Calu3 (cell line): Measurements from ENCODE around the gene EXOC1L. TPM values are rescaled to one million over a fixed set of nuclear protein-coding genes. Genes with fewer than 3 reads are reported as not detected.

Experiments
- BruUV-seq: library from RNA; stranded (reverse); fragments of 400-500 nt; replicated peaks from 2 replicates; lab custom pipeline; 2021; lab: Mats Ljungman, UMichigan
- CTCF ChIA-PET: fragments of 300-600 bp; sonication (Branson Sonifier 250); formaldehyde crosslinking; loops from one replicate; lab custom pipeline; 2022; ENCODE audit warnings: antibody characterized with exemption; lab: Charles Lee
- DNase-seq: peaks from one replicate; pipeline ENCODE4 v3.0.0; 2022
- H3K27ac Mint-ChIP-seq: one replicate; pipeline ENCODE4 v1.8.0; 2022; ENCODE audit warnings: mixed read lengths; ENCODE audit not compliant: unreplicated experiment
- H3K27me3 Mint-ChIP-seq: one replicate; pipeline ENCODE4 v1.8.0; 2022; ENCODE audit warnings: mixed read lengths; ENCODE audit not compliant: unreplicated experiment
- H3K36me3 Mint-ChIP-seq: one replicate; pipeline ENCODE4 v1.8.0; 2022; ENCODE audit warnings: mild to moderate bottlenecking, moderate library complexity, mixed read lengths; ENCODE audit not compliant: insufficient read depth, unreplicated experiment
- H3K4me1 Mint-ChIP-seq: one replicate; pipeline ENCODE4 v1.8.0; 2022; ENCODE audit warnings: mild to moderate bottlenecking, low read depth, mixed read lengths; ENCODE audit not compliant: unreplicated experiment
- H3K4me3 Mint-ChIP-seq: one replicate; pipeline ENCODE4 v1.8.0; 2022; ENCODE audit warnings: mild to moderate bottlenecking, low read depth, moderate library complexity, mixed read lengths; ENCODE audit not compliant: unreplicated experiment
- H3K9me3 Mint-ChIP-seq: one replicate; pipeline ENCODE4 v1.8.0; 2022; ENCODE audit warnings: low read depth, mixed read lengths; ENCODE audit not compliant: unreplicated experiment
- CTCF ChIP-seq: fragments of 200-600 bp; IDR thresholded peaks from one replicate; pipeline ENCODE4 v1.8.0; 2022; ENCODE audit warnings: antibody characterized with exemption; ENCODE audit not compliant: unreplicated experiment
- intact Hi-C: fragments of 100-400 bp; cut with micrococcal nuclease; formaldehyde crosslinking; loops from one replicate; pipeline ENCODE4 v1.10.0; 2022; ENCODE audit not compliant: unreplicated experiment
- total RNA-seq: library from RNA; stranded (reverse); gene quantifications from 2 replicates; pipeline ENCODE4 v1.2.3, GENCODE V29; 2022

Gene EXOC1L
- total RNA-seq, 1 experiment from 2014 or later, result not detected

GRCh38 chr4:55868581-55869090, 49.0 kb downstream of the EXOC1L start:
- Mint-ChIP-seq H3K27ac (no peak overlapping the region), H3K9me3 (no peaks in the 10 kb centered on the region), H3K27me3 (no peaks in the 10 kb centered on the region), H3K4me1 (peaks cover 10% of the 10 kb centered on the region), H3K36me3 (peaks cover 5% of the 10 kb centered on the region), H3K4me3 (no peak overlapping the region)
- no peak for TF ChIP-seq CTCF
- CTCF ChIA-PET, result no interaction called here
- no TSS peak for BruUV-seq
- DNase-seq, result no peak
- intact Hi-C loops, result loop anchor here (5.0 kb wide), 1 partner anchor 321 kb away; the partner anchor contains the start of gene CLOCK

GRCh38 chr4:55871299-55871800, 51.8 kb downstream of the EXOC1L start:
- BruUV-seq, result no TSS peak
- peaks cover 5% of the 10 kb centered on the region for H3K4me1 Mint-ChIP-seq
- intact Hi-C loops, result no loop called here
- H3K9me3 Mint-ChIP-seq, result no peaks in the 10 kb centered on the region
- H3K27ac Mint-ChIP-seq, result no peak overlapping the region
- no peak for DNase-seq
- H3K36me3 Mint-ChIP-seq, result peaks cover 5% of the 10 kb centered on the region
- TF ChIP-seq CTCF, result no peak
- H3K4me3 Mint-ChIP-seq, result no peak overlapping the region
- no peaks in the 10 kb centered on the region for H3K27me3 Mint-ChIP-seq
- CTCF ChIA-PET, result no interaction called here

GRCh38 chr4:55874831-55875230, 55.2 kb downstream of the EXOC1L start:
- TF ChIP-seq CTCF, result no peak
- Mint-ChIP-seq H3K27ac (no peak overlapping the region), H3K4me3 (no peak overlapping the region), H3K27me3 (no peaks in the 10 kb centered on the region), H3K4me1 (no peaks in the 10 kb centered on the region), H3K36me3 (peaks cover 12% of the 10 kb centered on the region), H3K9me3 (no peaks in the 10 kb centered on the region)
- intact Hi-C loops, result no loop called here
- CTCF ChIA-PET, result interaction anchor here (0.5 kb wide), 1 partner anchor 13 kb away, joined by 4 read pairs; no protein-coding TSS in a partner anchor
- DNase-seq, result no peak
- BruUV-seq, result no TSS peak

GRCh38 chr4:55876387-55876786, 56.8 kb downstream of the EXOC1L start:
- CTCF ChIA-PET, result no interaction called here
- H3K9me3 Mint-ChIP-seq, result no peaks in the 10 kb centered on the region
- H3K27ac Mint-ChIP-seq, result no peak overlapping the region
- no TSS peak for BruUV-seq
- no peak for DNase-seq
- H3K27me3 Mint-ChIP-seq, result no peaks in the 10 kb centered on the region
- H3K36me3 Mint-ChIP-seq, result peaks cover 14% of the 10 kb centered on the region
- H3K4me1 Mint-ChIP-seq, result no peaks in the 10 kb centered on the region
- intact Hi-C loops, result no loop called here
- H3K4me3 Mint-ChIP-seq, result no peak overlapping the region
- no peak for TF ChIP-seq CTCF
